SU-DHL-6 (cell line): ENCODE measurements around the gene SEMA4C.
"Not testable (repeated sequence)": the region's sequence is repeated elsewhere in the genome, so short reads cannot be mapped to it uniquely, and the experiment has no call there.

ENCODE experiments used
- H2AFZ ChIP-seq: fragments of 200-600 bp; sonication (generic); 2 replicates; pipeline ENCODE4 v1.6.1; 2014; ENCODE audit warnings: low read depth, mild to moderate bottlenecking, moderate library complexity, mixed read lengths, antibody characterized with exemption, low read length; ENCODE audit not compliant: severe bottlenecking
- H3F3A ChIP-seq: fragments of 200-600 bp; shearing (Covaris generic); 2 replicates; pipeline ENCODE4 v1.6.0; 2016; ENCODE audit warnings: antibody characterized with exemption, mild to moderate bottlenecking; ENCODE audit not compliant: insufficient read depth
- H3K27ac ChIP-seq: fragments of 200-600 bp; sonication (generic); 2 replicates; pipeline ENCODE4 v1.5.1; 2016; ENCODE audit warnings: low read depth, mild to moderate bottlenecking, low read length, moderate library complexity, mixed read lengths
- H3K27me3 ChIP-seq: fragments of 200-600 bp; sonication (generic), shearing (Covaris generic); 2 replicates; pipeline ENCODE4 v1.6.0; 2014; ENCODE audit warnings: mild to moderate bottlenecking, low read length
- H3K36me3 ChIP-seq: fragments of 200-600 bp; sonication (generic); 2 replicates; pipeline ENCODE4 v1.6.1; 2014; ENCODE audit warnings: mild to moderate bottlenecking, low read length, mixed read lengths
- H3K4me2 ChIP-seq: fragments of 300-600, 200-600 bp; shearing (Covaris generic), sonication (generic); 2 replicates; pipeline ENCODE4 v1.6.0; 2014; ENCODE audit warnings: low read length, low read depth, mild to moderate bottlenecking; ENCODE audit not compliant: poor library complexity, severe bottlenecking
- H3K4me3 ChIP-seq: fragments of 200-600 bp; sonication (generic); 2 replicates; pipeline ENCODE4 v1.5.1; 2014; ENCODE audit warnings: antibody characterized with exemption, low read length, mild to moderate bottlenecking, mixed read lengths; ENCODE audit not compliant: insufficient read depth, poor library complexity, severe bottlenecking
- H3K79me2 ChIP-seq: fragments of 200-600 bp; sonication (generic); 2 replicates; pipeline ENCODE4 v1.6.1; 2014; ENCODE audit warnings: mild to moderate bottlenecking, low read length, moderate library complexity; ENCODE audit not compliant: insufficient read depth
- H3K9ac ChIP-seq: fragments of 200-600 bp; sonication (generic); 2 replicates; pipeline ENCODE4 v1.7.0; 2014; ENCODE audit warnings: mild to moderate bottlenecking, low read length
- H3K9me2 ChIP-seq: fragments of 200-600 bp; sonication (generic); replicated peaks from 2 replicates; pipeline ENCODE4 v1.6.1; 2014; ENCODE audit warnings: low read length; ENCODE audit not compliant: insufficient read depth
- H3K9me3 ChIP-seq: fragments of 200-600 bp; sonication (generic); 2 replicates; pipeline ENCODE4 v1.6.1; 2014; ENCODE audit warnings: low read length, mixed read lengths; ENCODE audit not compliant: insufficient read depth
- H4K20me1 ChIP-seq: fragments of 200-600 bp; sonication (generic); 2 replicates; pipeline ENCODE4 v1.6.1; 2014; ENCODE audit warnings: low read depth, mild to moderate bottlenecking, antibody characterized with exemption, low read length, moderate library complexity, mixed read lengths
- EZH2phosphoT487 ChIP-seq: fragments of 200-600 bp; sonication (generic), shearing (Covaris generic); conservative IDR thresholded peaks from 2 replicates; pipeline ENCODE4 v1.6.1; 2018; ENCODE audit warnings: mild to moderate bottlenecking, antibody characterized with exemption, low read length, moderate library complexity, mixed read lengths
- TF ChIP-seq, protein P1 (sequence below): fragments of 200-600 bp; sonication (generic); IDR thresholded peaks from one replicate; pipeline ENCODE4 v1.5.1; 2017; ENCODE audit warnings: antibody characterized with exemption, mild to moderate bottlenecking, low read length, moderate library complexity; ENCODE audit not compliant: insufficient read depth, poor library complexity, severe bottlenecking

The SEMA4C gene

DNA sequence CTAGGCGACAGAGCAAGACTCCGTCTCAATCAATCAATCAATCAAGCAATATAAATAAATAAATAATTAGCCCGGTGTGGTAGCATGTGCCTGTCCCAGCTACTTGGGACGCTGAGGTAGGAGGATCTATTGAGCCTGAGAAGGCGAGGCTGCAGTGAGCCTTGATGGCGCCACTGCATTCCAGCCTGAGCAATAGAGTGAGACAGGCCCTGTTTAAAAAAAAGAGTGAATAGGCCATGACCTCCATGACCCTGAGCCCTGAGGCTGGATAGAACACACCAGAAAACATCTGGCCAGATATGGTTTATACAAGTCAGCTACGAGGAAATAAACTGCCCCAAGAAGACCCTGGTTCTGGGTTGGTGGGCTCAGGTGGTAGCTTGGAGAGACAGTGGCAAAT is 20.4 kb upstream of the SEMA4C start:
- H3K9ac ChIP-seq, result no peak overlapping the region
- no peaks in the 10 kb centered on the region for H3K36me3 ChIP-seq
- no peak overlapping the region for H2AFZ ChIP-seq
- no peaks in the 10 kb centered on the region for H4K20me1 ChIP-seq
- no peak overlapping the region for H3K27ac ChIP-seq
- H3K79me2 ChIP-seq, result no peaks in the 10 kb centered on the region
- H3K9me3 ChIP-seq, result no peaks in the 10 kb centered on the region
- no peak for TF ChIP-seq EZH2phosphoT487
- TF ChIP-seq, protein P1, sequence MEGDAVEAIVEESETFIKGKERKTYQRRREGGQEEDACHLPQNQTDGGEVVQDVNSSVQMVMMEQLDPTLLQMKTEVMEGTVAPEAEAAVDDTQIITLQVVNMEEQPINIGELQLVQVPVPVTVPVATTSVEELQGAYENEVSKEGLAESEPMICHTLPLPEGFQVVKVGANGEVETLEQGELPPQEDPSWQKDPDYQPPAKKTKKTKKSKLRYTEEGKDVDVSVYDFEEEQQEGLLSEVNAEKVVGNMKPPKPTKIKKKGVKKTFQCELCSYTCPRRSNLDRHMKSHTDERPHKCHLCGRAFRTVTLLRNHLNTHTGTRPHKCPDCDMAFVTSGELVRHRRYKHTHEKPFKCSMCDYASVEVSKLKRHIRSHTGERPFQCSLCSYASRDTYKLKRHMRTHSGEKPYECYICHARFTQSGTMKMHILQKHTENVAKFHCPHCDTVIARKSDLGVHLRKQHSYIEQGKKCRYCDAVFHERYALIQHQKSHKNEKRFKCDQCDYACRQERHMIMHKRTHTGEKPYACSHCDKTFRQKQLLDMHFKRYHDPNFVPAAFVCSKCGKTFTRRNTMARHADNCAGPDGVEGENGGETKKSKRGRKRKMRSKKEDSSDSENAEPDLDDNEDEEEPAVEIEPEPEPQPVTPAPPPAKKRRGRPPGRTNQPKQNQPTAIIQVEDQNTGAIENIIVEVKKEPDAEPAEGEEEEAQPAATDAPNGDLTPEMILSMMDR, result no peak
- no peaks in the 10 kb centered on the region for H3K27me3 ChIP-seq
- no peak overlapping the region for H3K4me3 ChIP-seq
- no peak overlapping the region for H3K4me2 ChIP-seq
- H3K9me2 ChIP-seq, result no peaks in the 10 kb centered on the region
- no peaks in the 10 kb centered on the region for H3F3A ChIP-seq

- not testable (repeated sequence) for H3K9me3 ChIP-seq, H3K4me2 ChIP-seq, H3K79me2 ChIP-seq, H3K27ac ChIP-seq, H2AFZ ChIP-seq, H3K36me3 ChIP-seq, H3K27me3 ChIP-seq, H3F3A ChIP-seq, H4K20me1 ChIP-seq, H3K9ac ChIP-seq, H3K9me2 ChIP-seq, H3K4me3 ChIP-seq
Observed at GRCh38 chr2:96889502-96889901, 19.6 kb upstream of the SEMA4C start.

GRCh38 chr2:96888072-96889011 is 18.5 kb upstream of the SEMA4C start:
- Histone ChIP-seq H3K27ac (no peak overlapping the region), H3K9me3 (no peaks in the 10 kb centered on the region), H3K4me2 (no peak overlapping the region)

More at GRCh38 chr2:96888072-96889011, 18.5 kb upstream of the SEMA4C start:
- no peak overlapping the region for H3K4me3 ChIP-seq
- H3K79me2 ChIP-seq, result no peaks in the 10 kb centered on the region
- H2AFZ ChIP-seq, result no peak overlapping the region
- H4K20me1 ChIP-seq, result no peaks in the 10 kb centered on the region
- H3F3A ChIP-seq, result no peaks in the 10 kb centered on the region
- H3K36me3 ChIP-seq, result no peaks in the 10 kb centered on the region
- no peaks in the 10 kb centered on the region for H3K27me3 ChIP-seq
- no peak overlapping the region for H3K9ac ChIP-seq
- TF ChIP-seq, protein P1, result no peak
- TF ChIP-seq EZH2phosphoT487, result no peak
- H3K9me2 ChIP-seq, result no peaks in the 10 kb centered on the region
